Activated CD4-positive, alpha-beta T cell treated with anti-CD3 and anti-CD28 coated beads, Interleukin-2, amount 50 U/mL, for 16 hours (primary cell): ENCODE results near the gene ECT2.
"Not testable (repeated sequence)": the region's sequence is repeated elsewhere in the genome, so short reads cannot be mapped to it uniquely, and the experiment has no call there.

Source experiments
- DNase-seq: peaks from one replicate; pipeline ENCODE4 v3.0.0-alpha.2; 2020

Gene ECT2

GRCh38 chr3:172739462-172739861 is 11.1 kb upstream of the ECT2 start:
- no peak for DNase-seq

GRCh38 chr3:172746475-172746874 is 4.1 kb upstream of the ECT2 start:
- DNase-seq = no peak

GRCh38 chr3:172749230-172749965 is 1.1 kb upstream of the ECT2 start:
- DNase-seq = no peak

DNA sequence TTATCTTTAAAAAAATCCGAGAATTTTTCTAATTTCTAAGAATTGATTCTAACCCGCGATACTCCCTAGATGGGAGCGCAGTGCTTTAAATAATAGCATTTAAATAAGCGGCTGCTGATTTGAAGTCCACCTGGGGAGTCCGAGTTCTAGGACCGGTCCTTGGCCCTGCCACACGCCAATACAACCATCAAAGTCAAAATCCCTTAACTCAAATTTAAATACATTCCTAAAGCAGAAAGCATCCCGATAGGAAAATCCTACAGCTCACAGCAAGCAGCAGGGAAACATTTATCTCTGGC is 508 bp upstream of the ECT2 start:
- no peak for DNase-seq

- DNase-seq = peak; percentile 27
Measured at GRCh38 chr3:172751175-172751704, 714 bp downstream of the ECT2 start.

DNA sequence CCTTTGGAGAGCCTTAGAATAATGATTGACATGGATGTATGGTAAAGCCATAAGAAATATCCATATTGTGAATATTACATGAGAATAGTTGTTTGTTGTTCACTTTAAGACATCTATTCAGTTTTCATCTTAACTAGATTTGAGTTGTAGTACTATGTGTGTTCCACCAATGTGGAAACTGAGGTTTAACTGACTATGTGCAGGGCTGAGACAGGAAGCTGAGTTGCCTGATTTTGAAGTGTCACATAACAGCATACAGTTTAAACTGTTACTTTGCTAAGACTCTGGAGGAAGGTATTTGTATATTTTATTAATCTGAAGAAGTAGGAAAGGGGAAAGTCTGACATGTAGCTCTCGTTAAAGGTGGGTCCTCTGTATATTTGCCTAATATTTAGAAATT is 2.1 kb downstream of the ECT2 start:
- DNase-seq = peak; percentile 36

DNA sequence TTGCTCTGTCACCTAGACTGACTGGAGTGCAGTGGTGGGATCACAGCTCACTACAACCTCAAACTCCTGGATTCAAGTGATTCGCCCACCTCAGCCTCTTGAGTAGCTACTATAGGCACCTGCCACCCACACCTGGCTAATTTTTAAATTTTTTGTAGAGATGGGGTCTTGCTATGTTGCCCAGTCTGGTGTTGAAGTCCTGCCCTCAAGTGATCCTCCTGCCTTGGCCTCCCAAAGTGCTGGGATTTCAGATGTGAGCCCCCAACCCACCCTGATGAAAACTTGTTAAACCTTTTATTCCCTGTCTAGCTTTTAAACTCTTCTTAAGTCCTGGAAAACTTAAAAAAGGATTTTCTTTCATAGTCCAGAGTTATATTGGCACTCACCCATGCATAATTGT is 2.6 kb downstream of the ECT2 start:
- no peak for DNase-seq

GRCh38 chr3:172760416-172760815 is 9.9 kb downstream of the ECT2 start:
- not testable (repeated sequence) for DNase-seq

- DNase-seq = no peak
Measured at GRCh38 chr3:172766241-172766640, 15.7 kb downstream of the ECT2 start.

DNA sequence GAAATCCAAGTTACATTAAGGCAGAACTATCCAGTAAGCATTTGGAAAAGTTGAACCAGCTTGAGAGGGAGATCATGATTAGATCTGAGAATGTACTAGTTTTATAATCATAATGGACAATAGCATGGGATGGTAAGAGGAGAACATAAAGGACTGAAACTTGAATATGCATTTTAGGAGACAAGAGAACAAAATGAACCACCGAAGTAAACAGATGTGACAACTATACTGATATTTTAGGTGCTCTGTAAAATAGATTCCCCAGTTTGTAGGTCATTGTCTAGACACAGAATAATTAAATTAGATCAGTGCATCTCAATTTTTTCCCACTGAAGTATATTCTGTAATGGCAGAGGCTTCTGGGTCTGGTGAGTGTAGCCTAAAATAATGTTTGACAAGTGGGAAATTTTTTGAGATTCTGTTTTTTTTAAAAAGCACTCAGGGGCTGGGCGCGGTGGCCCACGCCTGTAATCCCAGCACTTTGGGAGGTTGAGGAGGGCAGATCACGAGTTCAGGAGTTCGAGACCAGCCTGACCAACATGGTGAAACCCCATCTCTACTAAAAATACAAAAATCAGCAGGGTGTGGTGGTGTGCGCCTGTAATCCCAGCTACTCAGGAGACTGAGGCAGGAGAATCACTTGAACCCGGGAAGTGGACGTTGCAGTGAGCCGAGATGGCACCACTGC is 16.3 kb downstream of the ECT2 start:
- no peak for DNase-seq

DNA sequence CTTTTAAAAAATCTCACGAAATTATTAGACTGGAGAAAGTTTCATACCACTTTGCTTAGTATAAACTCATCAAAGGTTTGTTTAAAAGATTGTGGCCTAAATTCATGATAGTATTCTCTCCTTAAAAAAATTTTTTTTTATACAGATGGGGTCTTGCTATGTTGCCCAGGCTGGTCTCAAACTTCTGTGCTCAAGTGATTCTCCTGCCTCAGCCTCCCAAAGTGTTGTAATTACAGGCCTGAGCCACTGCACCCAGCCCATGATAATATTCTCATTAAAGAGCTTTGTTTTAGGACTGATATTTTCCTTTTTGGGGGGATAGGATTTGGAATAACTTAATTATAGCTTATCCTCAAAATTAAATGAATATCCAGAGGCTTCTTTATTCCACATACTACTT is 19.9 kb downstream of the ECT2 start:
- DNase-seq = no peak

GRCh38 chr3:172771672-172772071 is 21.1 kb downstream of the ECT2 start:
- peak; percentile 20 for DNase-seq

DNA sequence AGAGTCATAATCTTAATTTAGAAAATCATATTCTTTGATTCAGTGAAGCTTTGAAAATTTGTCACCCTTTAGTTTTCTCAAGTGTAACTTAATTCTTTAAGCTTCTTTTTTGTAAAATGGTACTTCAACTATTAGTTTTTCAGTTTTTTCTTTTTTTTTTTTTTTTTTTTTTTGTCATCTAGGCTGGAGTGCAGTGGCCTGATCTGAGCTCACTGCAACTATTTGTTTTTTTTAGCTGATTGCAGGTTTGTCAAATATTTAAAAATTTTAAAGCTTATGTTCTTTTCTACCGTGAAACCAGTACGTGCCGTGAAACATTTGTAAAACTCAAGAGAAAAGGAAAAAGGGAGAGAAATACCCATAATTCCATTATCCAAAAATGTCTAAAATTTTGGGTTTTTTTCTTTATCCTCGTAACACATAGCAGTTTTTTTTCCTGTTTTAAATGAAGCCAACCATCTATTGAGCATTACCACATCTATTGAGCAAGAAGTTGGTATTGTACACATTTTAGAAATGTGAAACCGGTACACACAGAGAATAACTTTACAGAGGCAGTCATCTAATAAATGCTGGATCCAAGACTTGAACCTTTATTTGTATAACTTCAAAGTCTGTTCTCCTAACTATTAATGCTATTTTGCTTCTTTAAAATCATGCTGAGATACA is 25.7 kb downstream of the ECT2 start:
- DNase-seq = no peak

- DNase-seq = no peak
Measured at GRCh38 chr3:172777901-172778300, 27.4 kb downstream of the ECT2 start.

DNA sequence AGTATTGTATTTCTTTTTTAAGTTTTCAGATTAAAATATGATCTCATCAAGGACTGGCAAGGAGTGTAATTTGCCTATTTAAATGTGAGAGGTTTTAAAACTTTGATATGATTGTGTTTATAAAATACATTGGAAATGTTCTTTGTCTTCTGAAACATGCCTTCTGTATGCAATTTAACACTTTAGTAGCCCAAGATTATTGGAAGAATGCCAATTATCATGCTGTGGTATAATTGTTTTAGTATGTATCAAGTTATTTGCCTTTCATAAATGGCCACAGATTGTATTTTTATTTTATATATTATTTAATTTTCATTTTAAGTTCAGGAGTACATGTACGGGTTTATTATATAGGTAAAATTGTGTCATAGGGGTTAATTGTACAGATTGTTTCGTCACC is 31.7 kb downstream of the ECT2 start:
- no peak for DNase-seq

GRCh38 chr3:172786036-172786435 is 35.5 kb downstream of the ECT2 start:
- no peak for DNase-seq

DNA sequence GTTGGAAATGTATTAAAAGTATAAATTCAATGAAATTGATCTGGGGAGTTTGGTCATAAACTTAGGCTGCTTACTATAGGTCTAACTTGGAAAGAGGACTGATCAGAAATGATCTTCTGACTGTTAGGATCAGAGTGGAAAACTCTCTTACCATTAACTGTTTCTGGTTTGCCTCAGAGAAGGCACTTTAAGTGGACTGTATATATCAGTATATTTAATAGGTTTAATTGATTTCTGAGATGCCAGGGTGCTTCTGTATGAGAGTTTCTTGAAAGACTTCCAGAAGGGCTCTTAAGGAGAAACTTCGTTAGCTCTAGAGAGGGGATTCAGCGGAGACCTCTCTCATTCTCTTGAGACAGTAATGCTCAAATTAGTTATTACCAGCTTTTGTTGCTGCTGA is 36.5 kb downstream of the ECT2 start:
- no peak for DNase-seq

GRCh38 chr3:172787746-172788145 is 37.2 kb downstream of the ECT2 start:
- DNase-seq = no peak

GRCh38 chr3:172799246-172799645 is 48.7 kb downstream of the ECT2 start:
- DNase-seq = no peak

DNA sequence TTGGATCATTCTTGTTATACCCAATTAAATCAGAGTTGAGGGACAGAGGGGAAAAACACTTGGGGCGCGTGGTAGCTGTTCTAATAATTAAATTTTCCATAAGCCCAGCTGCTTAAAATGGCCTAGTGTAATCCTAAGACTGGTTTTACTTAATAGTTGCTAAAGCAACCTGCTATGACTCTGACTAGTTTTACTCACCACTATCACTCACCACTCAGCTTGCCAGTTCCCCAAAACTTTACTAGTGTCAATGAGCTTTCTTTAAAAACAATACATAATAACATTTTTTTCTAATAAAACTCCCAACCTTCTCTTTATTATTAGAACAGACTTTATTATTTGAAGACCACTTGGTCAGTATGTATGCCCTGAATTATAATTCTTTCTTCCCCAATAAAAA is 49.6 kb downstream of the ECT2 start:
- no peak for DNase-seq

- peak; percentile 14 for DNase-seq
Measured at GRCh38 chr3:172803489-172803888, 53.0 kb downstream of the ECT2 start.

- no peak for DNase-seq
Measured at GRCh38 chr3:172804323-172804722, 53.8 kb downstream of the ECT2 start.

- no peak for DNase-seq
Measured at GRCh38 chr3:172808969-172809546, 58.5 kb downstream of the ECT2 start.

DNA sequence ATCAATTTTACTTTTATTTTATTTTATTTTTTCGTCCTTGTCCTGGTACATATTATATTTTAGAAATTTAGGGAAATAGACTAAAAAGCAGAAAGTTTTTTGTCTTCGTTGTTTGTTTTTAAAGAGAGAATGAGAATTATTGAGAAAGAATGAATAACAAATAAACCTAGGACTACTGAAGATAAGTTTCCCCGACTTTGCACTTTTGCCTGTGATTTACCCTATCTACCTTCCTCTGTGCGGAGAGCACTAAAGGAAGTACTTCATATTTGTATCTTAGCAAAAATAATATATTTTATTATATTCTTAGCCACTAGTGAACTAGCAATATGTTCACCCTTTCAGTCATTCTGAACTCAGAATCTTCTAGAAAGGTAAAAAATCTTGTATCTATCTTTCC is 60.6 kb downstream of the ECT2 start:
- no peak for DNase-seq
